Endometrial microvascular endothelial cells (primary cell): Measurements from ENCODE around the gene CPN2. TPM values are rescaled to one million over a fixed set of nuclear protein-coding genes. Genes with fewer than 3 reads are reported as not detected.

Source experiments
- in situ Hi-C: cut with HindIII; loops from 2 replicates; pipeline ENCODE4 v1.10.0; 2017; ENCODE audit warnings: low sequenced_read_pairs, low pct_unique_long_range_greater_than_20kb; ENCODE audit errors: inconsistent ontology term
- total RNA-seq: library from RNA; depleted of rRNA; stranded (reverse); fragments of >200 nt; gene quantifications from one replicate; pipeline ENCODE4 v1.2.3, GENCODE V29; 2015; ENCODE audit errors: inconsistent ontology term

The CPN2 gene
- total RNA-seq, 1 donor from 2014 or later: not detected

GRCh38 chr3:194322678-194323211, 28.4 kb downstream of the CPN2 start:
- in situ Hi-C loops: loop anchor here (25.0 kb wide), 1 partner anchor 360 kb away; no protein-coding TSS in a partner anchor

DNA sequence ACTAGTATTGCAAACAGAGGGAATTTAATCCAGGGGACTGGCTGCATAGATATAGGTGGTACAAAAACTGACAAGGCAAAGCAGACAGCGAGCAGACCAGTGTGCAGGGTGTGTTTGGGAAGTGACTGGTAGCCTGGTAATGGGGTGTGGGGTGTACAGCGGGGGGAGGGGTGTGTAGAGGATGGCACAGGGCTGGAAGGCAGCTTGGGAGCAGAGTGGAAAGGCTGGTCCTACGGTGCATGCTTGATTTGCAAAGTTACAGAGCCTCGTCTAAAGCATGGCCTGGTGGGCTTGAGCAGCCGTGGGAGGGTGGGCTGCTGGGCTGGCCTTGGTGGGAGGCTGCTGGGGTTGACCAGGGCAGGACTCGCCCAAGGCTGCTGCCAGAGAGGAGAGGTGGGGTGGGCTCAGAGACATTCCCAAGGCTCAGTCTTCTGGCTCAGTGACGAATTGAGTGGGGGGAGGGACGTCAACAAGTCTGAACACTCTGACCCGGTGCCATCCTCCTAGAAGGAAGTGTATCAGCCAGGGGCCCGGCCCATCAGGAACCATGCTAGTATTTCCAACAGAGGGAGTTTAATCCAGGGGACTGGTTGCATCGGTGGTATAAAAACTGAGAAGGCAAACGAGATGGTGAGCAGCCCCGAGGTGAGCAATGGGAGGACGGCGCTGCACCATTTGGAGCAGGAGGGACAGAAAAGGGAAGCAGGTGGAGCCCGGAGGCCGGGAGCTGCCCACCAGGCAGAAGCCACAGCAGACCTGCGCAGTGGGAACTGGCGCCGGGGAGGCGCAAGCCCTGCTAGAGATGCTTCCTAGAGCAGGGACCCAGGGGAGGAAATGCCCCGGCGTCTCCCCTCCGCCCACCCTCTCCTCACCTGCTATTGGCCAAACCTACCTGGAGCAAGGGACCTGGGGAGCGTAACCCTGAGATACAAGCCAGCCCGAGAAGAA, 29.2 kb downstream of the CPN2 start:
- in situ Hi-C loops: loop anchor here (25.0 kb wide), 1 partner anchor 360 kb away; no protein-coding TSS in a partner anchor

DNA sequence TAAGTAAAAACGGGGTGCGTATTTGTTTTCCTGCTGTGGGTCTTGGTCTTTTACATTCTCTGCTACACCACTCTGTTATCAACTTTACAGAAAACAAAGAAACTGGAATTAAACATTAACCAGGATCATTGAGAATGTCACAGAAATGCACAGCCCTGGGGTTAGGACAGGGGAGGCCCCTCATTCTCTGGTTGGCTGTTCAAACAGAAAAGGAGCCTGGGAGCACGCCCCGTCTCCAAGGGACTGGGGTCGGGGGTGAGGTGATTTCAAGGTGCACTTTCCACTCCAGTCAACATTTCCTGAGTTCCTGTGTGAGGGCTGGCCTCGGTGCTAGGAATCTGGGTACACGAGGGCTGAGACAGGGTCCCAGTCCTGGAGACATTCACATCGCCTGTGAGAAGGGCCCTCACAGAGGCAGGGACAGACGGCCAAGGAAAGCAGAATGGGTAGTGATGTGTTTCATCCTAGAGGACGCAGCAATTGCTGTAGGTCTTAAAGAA, 30.3 kb downstream of the CPN2 start:
- in situ Hi-C loops: loop anchor here (25.0 kb wide), 1 partner anchor 358 kb away; no protein-coding TSS in a partner anchor

- in situ Hi-C loops: loop anchor here (25.0 kb wide), 1 partner anchor 358 kb away; no protein-coding TSS in a partner anchor
Observed at GRCh38 chr3:194320100-194320499, 31.0 kb downstream of the CPN2 start.

DNA sequence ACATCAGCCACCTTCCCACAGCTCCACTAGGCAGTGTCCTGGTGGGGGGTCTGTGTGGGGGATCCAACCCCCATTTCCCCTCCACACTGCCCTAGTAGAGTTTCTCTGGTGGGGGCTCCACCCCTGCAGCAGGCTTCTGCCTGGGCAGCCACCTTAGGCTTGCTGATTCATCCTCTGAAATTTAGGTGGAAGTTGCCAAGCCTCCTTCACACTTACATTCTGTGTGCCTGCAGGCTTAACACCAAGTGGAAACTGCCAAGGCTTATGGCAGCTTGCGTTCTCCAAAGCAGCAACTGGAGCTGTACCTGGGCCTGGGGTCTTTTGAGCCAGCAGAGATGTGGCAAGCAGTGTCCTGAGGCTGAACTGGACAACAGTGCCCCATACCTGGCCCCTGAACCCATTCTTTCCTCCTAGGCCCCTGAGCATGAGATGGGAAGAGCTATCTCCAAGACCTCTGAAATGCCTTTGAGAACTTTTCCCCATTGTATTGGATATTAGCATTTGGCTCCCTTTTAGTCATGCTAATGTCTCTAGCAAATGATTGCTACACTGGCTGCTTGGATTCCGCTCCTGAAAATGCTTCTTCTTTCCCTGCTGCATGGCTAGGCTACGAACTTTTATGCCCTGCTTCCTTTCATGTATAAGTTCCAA, 32.5 kb downstream of the CPN2 start:
- in situ Hi-C loops: loop anchor here (25.0 kb wide), 1 partner anchor 356 kb away; no protein-coding TSS in a partner anchor

DNA sequence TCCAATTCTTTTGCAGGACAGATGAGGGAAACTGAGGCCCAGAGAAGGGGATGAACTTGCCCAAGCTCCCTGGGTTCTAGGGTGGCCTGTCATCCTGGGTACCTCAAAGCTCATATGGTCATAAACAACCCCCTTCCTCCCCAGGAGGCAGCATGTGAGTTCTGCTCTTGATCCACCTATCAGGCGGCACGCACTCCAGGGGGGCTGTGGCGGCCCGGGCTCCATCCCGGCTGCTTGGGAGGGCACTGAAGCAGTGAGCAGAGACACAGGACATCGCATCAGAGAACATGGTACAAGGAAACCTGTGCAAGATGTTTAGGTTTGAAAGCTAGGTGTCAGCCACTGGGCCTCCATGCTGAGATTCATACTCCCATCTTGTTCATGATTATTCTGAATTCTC, 34.2 kb downstream of the CPN2 start:
- in situ Hi-C loops: loop anchor here (25.0 kb wide), 1 partner anchor 355 kb away; no protein-coding TSS in a partner anchor

- in situ Hi-C loops: loop anchor here (25.0 kb wide), 1 partner anchor 354 kb away; no protein-coding TSS in a partner anchor
Observed at GRCh38 chr3:194315965-194316361, 35.2 kb downstream of the CPN2 start.

- in situ Hi-C loops: loop anchor here (25.0 kb wide), 1 partner anchor 353 kb away; no protein-coding TSS in a partner anchor
Observed at GRCh38 chr3:194315088-194315964, 35.8 kb downstream of the CPN2 start.

- in situ Hi-C loops: loop anchor here (25.0 kb wide), 1 partner anchor 352 kb away; no protein-coding TSS in a partner anchor
Observed at GRCh38 chr3:194314388-194315068, 36.6 kb downstream of the CPN2 start.

GRCh38 chr3:194313560-194314387, 37.4 kb downstream of the CPN2 start:
- in situ Hi-C loops: loop anchor here (25.0 kb wide), 1 partner anchor 351 kb away; no protein-coding TSS in a partner anchor

- in situ Hi-C loops: loop anchor here (25.0 kb wide), 1 partner anchor 351 kb away; no protein-coding TSS in a partner anchor
Observed at GRCh38 chr3:194312743-194313281, 38.3 kb downstream of the CPN2 start.

DNA sequence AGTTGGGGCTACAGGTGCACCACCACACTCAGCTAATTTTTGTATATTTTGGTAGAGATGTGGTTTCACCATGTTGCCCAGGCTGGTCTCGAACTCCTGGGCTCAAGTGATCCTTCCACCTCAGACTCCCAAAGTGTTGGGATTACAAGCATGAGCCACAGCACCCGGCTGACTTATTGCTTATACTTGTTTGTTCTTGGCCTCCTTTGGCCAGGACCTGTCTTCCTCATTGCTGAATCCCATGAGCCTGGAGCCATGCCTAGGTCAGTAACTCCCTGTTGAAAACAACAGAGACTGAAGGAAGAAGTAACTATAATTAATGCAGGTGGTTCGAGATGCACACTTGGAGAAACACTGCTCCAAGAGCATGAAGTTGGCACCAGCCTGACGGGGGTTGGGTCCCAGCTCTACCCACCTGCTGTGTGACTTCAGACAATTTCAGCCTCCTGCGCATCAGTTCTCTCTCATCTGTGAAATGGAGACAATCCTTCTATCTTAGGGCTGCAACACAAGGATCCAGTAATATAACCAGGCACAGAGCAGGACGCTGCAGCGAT, 38.9 kb downstream of the CPN2 start:
- in situ Hi-C loops: loop anchor here (25.0 kb wide), 1 partner anchor 350 kb away; no protein-coding TSS in a partner anchor

DNA sequence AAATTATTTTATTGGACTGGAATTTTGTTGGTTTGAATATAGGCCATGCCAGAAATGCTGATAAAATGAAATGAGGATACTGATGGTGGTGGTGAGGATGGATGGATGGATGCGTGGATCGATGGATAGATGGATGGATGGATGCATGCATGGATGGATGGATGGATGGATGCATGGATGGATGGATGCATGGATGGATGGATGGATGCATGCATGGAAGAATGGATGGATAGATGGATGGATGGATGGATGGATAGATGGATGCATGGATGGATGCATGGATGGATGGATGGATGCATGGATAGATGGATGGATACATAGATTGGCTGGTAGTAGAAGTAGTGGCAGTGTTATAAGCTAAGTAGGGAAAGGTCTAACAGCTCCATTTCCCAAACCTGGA, 40.1 kb downstream of the CPN2 start:
- in situ Hi-C loops: loop anchor here (25.0 kb wide), 1 partner anchor 349 kb away; no protein-coding TSS in a partner anchor

- in situ Hi-C loops: loop anchor here (25.0 kb wide), 1 partner anchor 348 kb away; no protein-coding TSS in a partner anchor
Observed at GRCh38 chr3:194310060-194310835, 40.9 kb downstream of the CPN2 start.
